Heart left ventricle (tissue), 13 donors: ENCODE results near the gene STARD13.

Experiments
- CTCF ChIP-seq, 12 donors: fragments of 200-600 bp; sonication (generic) in 4 of 12; IDR thresholded peaks; one replicate each; pipeline versions ENCODE4 v1.5.0 to v1.8.0; 2018 to 2022; ENCODE audit warnings: antibody characterized with exemption in 12 of 12, mild to moderate bottlenecking in 5 of 12
- POLR2A ChIP-seq, 2 donors: fragments of 450-650 bp; IDR thresholded peaks; one replicate each; pipeline ENCODE4 v1.6.1; 2017; ENCODE audit warnings: antibody characterized with exemption in 2 of 2, mild to moderate bottlenecking in 2 of 2, moderate library complexity in 2 of 2
- donor health status: ischemic (EF 13 %, LVEDD 7.1; RV severe dilation, severe dysfunction).
- donor health status: DM: no; HTN: yes; CAD: no.
- donor health status: DM: no; HTN: no; CAD: no.
- donor health status: ischemic (EF 25% LVEDD 6.9; RV normal size, moderate dysfunction).
- donor health status: ischemic (EF 25% LVEDD 5.7; RV mildly dilated, moderate dysfunction).
- donor health status: ischemic (EF 35%, LVEDD 5.7; RV mildly dilated, moderate dysfunction).
- donor health status: nonischemic (EF 11% LVEDD 7.7; RV severe dilation, severe dysfunction).
- donor health status: DM: yes; HTN: yes; CAD: no.
- donor health status: PGD.
- donor health status: ischemic (EF 29% LVEDD 5.4; RV normal size, mild dysfunction).
- donor health status: nonischemic (EF 23%, LVEDD 6.1; RV moderate dilation, normal function).

- no peak for TF ChIP-seq CTCF (IDR thresholded peaks at IDR 0.05)
- no peak for TF ChIP-seq POLR2A (IDR thresholded peaks at IDR 0.05)
Measured at GRCh38 chr13:33153421-33154404, 131.8 kb downstream of the STARD13 start.
